SK-N-SH (cell line): ENCODE results near the gene COX7A2. TPM values are rescaled to one million over a fixed set of nuclear protein-coding genes. Genes with fewer than 3 reads are reported as not detected.
A peak's percentile ranks its signal among the peaks of the same experiment; 100 is the strongest.

ENCODE experiments used
- CTCF ChIA-PET: fragments of 300-600, 350-600 bp; formaldehyde crosslinking; extraction: SDS; loops from one replicate; lab custom pipeline; 2021; lab: Yijun Ruan, JAX
- POLR2A ChIA-PET: fragments of 350-600 bp; sonication (Branson Sonifier 250); formaldehyde crosslinking; extraction: SDS; loops from one replicate; lab custom pipeline; 2020; ENCODE audit warnings: antibody characterized with exemption, inconsistent platforms; lab: Yijun Ruan, JAX
- DNase-seq: peaks from one replicate; pipeline ENCODE4 v3.0.0; 2012
- H2AFZ ChIP-seq: fragments of 200-600 bp; sonication (generic); 2 replicates; pipeline ENCODE4 v1.8.1; 2016; ENCODE audit warnings: antibody characterized with exemption, mild to moderate bottlenecking, low read depth
- H3F3A ChIP-seq: fragments of 200-600 bp; sonication (generic); replicated peaks from 2 replicates; pipeline ENCODE3; 2016; ENCODE audit warnings: antibody characterized with exemption, mild to moderate bottlenecking; ENCODE audit not compliant: insufficient read depth
- H3K27ac ChIP-seq, 2 experiments: fragments of 200-500 bp in 1 of 2; fragments of 200-600 bp in 1 of 2; sonication (Bioruptor generic) in 1 of 2; sonication (generic), shearing (Covaris generic) in 1 of 2; 2 replicates each; pipeline versions ENCODE4 v1.5.1 to v1.6.1; 2014 to 2016; ENCODE audit warnings: low read depth in 2 of 2, inconsistent platforms in 1 of 2, low read length in 1 of 2, mild to moderate bottlenecking in 1 of 2, mixed read lengths in 1 of 2
- H3K27me3 ChIP-seq: fragments of 200-600 bp; sonication (generic), shearing (Covaris generic); 2 replicates; pipeline ENCODE4 v1.6.1; 2016; ENCODE audit warnings: mixed run types; ENCODE audit not compliant: insufficient read depth
- H3K36me3 ChIP-seq, 2 experiments: fragments of 200-500 bp in 1 of 2; fragments of 200-600 bp in 1 of 2; sonication (Bioruptor generic) in 1 of 2; sonication (generic) in 1 of 2; replicated peaks in 1 of 2; 2 replicates each; pipeline versions ENCODE3 to v1.5.1; 2014 to 2016; ENCODE audit warnings: low read length in 1 of 2, mild to moderate bottlenecking in 1 of 2; ENCODE audit not compliant: insufficient read depth in 2 of 2, control insufficient read depth in 1 of 2
- H3K4me1 ChIP-seq, 2 experiments: fragments of 200-500 bp in 1 of 2; fragments of 200-600 bp in 1 of 2; sonication (Bioruptor generic) in 1 of 2; sonication (generic), shearing (Covaris generic) in 1 of 2; 2 replicates each; pipeline versions ENCODE4 v1.5.1 to v1.6.1; 2014 to 2016; ENCODE audit warnings: low read depth in 1 of 2, low read length in 1 of 2, mixed run types in 1 of 2; ENCODE audit not compliant: insufficient read depth in 2 of 2, control insufficient read depth in 1 of 2
- H3K4me2 ChIP-seq: fragments of 200-600 bp; sonication (generic), shearing (Covaris generic); 2 replicates; pipeline ENCODE4 v1.6.1; 2017; ENCODE audit warnings: mixed run types
- H3K4me3 ChIP-seq, 2 experiments: fragments of 200-500 bp in 1 of 2; fragments of 200-600 bp in 1 of 2; sonication (Bioruptor generic) in 1 of 2; sonication (generic), shearing (Covaris generic) in 1 of 2; 2 replicates each; pipeline versions ENCODE4 v1.5.1 to v1.8.1; 2014 to 2016; ENCODE audit warnings: low read depth in 2 of 2, inconsistent platforms in 1 of 2, low read length in 1 of 2, mild to moderate bottlenecking in 1 of 2, mixed read lengths in 1 of 2, moderate library complexity in 1 of 2
- H3K79me2 ChIP-seq: fragments of 200-600 bp; sonication (generic); 2 replicates; pipeline ENCODE4 v1.8.1; 2017; ENCODE audit warnings: mild to moderate bottlenecking; ENCODE audit not compliant: insufficient read depth
- H3K9ac ChIP-seq: fragments of 200-600 bp; sonication (generic); 2 replicates; pipeline ENCODE4 v1.6.1; 2017; ENCODE audit warnings: mixed run types
- H3K9me2 ChIP-seq: fragments of 200-600 bp; sonication (generic); 2 replicates; pipeline ENCODE4 v1.6.1; 2017; ENCODE audit warnings: mixed run types
- H3K9me3 ChIP-seq: fragments of 200-600 bp; sonication (generic); 2 replicates; pipeline ENCODE4 v1.6.1; 2017; ENCODE audit warnings: mixed run types, mild to moderate bottlenecking, moderate library complexity
- H4K20me1 ChIP-seq: fragments of 200-600 bp; sonication (generic); 2 replicates; pipeline ENCODE4 v1.6.1; 2017; ENCODE audit warnings: mild to moderate bottlenecking, mixed run types; ENCODE audit not compliant: insufficient read depth
- CHD2 ChIP-seq: fragments of 150-350 bp; IDR thresholded peaks from 2 replicates; pipeline ENCODE4 v1.6.1; 2018; ENCODE audit warnings: low read length; ENCODE audit not compliant: partially characterized antibody
- EZH2phosphoT487 ChIP-seq: fragments of 200-600 bp; sonication (generic); IDR thresholded peaks from 2 replicates; pipeline ENCODE4 v1.6.1; 2017; ENCODE audit warnings: low read depth, mixed run types, mild to moderate bottlenecking, antibody characterized with exemption, moderate library complexity, borderline replicate concordance
- GATA2 ChIP-seq: sonication (generic); formaldehyde crosslinking; IDR thresholded peaks from 2 replicates; pipeline ENCODE4 v1.5.0; 2020; ENCODE audit warnings: mild to moderate bottlenecking, missing genetic modification reagents
- NRF1 ChIP-seq: IDR thresholded peaks from 2 replicates; pipeline ENCODE4 v1.6.1; 2012; ENCODE audit warnings: low read depth, mild to moderate bottlenecking, low read length
- RAD21 ChIP-seq: IDR thresholded peaks from 2 replicates; pipeline ENCODE4 v1.6.1; 2012; ENCODE audit warnings: mild to moderate bottlenecking, low read length
- RXRA ChIP-seq: IDR thresholded peaks from 2 replicates; pipeline ENCODE4 v1.4.0; 2012; ENCODE audit warnings: low read depth, mild to moderate bottlenecking, borderline replicate concordance
- WGBS: methylation state at CpG from one replicate; pipeline ENCODE4 v1.1.6; 2017; ENCODE audit warnings: low lambda C conversion rate; 5-methylcytosine and 5-hydroxymethylcytosine counted together
- polyA plus RNA-seq, 3 experiments: library from polyadenylated mRNA; depleted of rRNA; stranded (reverse); fragments of >200 nt; gene quantifications; 2 replicates each; pipeline ENCODE4 v1.2.3, GENCODE V29; 2012
- TF ChIP-seq, protein P1 (sequence below): IDR thresholded peaks from 2 replicates; pipeline ENCODE4 v1.4.0; 2012; ENCODE audit warnings: low read depth
- TF ChIP-seq, protein P2 (sequence below): fragments of 150-350 bp; IDR thresholded peaks from 2 replicates; pipeline ENCODE4 v1.6.1; 2016; ENCODE audit warnings: mild to moderate bottlenecking, low read depth, low read length
- TF ChIP-seq, protein P3 (sequence below): IDR thresholded peaks from 2 replicates; pipeline ENCODE4; 2012

COX7A2 gene
- polyA plus RNA-seq, 1 of the 3 experiments (the other 2 are of a cell fraction): 431 TPM

DNA sequence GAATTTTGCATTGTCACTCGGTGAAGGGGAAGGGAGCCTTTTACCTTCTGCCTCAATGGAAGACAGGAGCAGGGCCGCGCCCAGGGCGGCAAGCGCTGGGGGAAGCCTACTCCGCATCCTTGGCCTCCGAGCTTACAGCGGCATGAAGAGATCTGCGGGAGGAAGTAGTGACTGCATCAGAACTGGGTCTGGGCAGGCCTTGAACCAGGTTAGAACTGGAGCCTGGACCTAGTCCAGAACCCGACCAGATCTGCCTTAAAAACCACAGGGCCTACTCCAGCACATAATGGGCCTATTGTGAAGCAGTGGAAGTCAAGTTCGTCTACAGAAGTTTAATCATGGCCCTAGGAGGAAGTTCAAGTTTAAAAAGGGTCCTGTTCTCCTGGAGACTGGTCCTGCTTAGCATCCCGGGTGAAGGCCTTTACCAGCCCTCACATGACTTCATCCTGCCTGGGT, 40.9 kb downstream of the COX7A2 start:
- Histone ChIP-seq H3K9ac (no peak overlapping the region), H3K9me2 (no peaks in the 10 kb centered on the region), H3K79me2 (no peaks in the 10 kb centered on the region), H2AFZ (no peak overlapping the region), H3K36me3 (no peaks in the 10 kb centered on the region), H3K27me3 (peaks cover 73% of the 10 kb centered on the region), H3K4me3 (no peak overlapping the region), H3F3A (peaks cover 3% of the 10 kb centered on the region), H3K9me3 (no peaks in the 10 kb centered on the region), H4K20me1 (no peaks in the 10 kb centered on the region), H3K27ac (no peak overlapping the region), H3K4me2 (no peak overlapping the region), H3K4me1 (no peaks in the 10 kb centered on the region; a peak in 1 of 4 replicates)
- 54% methylated on average over 10 of the region's 12 CpGs for WGBS
- ChIA-PET CTCF (interaction anchor here (0.8 to 5.6 kb wide), 7 partner anchors 9 to 1470 kb away, joined by 3 to 20 read pairs (median 4); partner anchors contain the start of gene COX7A2), POLR2A (no interaction called here)
- peak; percentile 8 for DNase-seq
- TF ChIP-seq, protein P1, sequence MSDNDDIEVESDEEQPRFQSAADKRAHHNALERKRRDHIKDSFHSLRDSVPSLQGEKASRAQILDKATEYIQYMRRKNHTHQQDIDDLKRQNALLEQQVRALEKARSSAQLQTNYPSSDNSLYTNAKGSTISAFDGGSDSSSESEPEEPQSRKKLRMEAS: no peak
- TF ChIP-seq, protein P2, sequence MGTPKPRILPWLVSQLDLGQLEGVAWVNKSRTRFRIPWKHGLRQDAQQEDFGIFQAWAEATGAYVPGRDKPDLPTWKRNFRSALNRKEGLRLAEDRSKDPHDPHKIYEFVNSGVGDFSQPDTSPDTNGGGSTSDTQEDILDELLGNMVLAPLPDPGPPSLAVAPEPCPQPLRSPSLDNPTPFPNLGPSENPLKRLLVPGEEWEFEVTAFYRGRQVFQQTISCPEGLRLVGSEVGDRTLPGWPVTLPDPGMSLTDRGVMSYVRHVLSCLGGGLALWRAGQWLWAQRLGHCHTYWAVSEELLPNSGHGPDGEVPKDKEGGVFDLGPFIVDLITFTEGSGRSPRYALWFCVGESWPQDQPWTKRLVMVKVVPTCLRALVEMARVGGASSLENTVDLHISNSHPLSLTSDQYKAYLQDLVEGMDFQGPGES: no peak
- no peak for TF ChIP-seq NRF1
- TF ChIP-seq RXRA: no peak
- TF ChIP-seq, protein P3, sequence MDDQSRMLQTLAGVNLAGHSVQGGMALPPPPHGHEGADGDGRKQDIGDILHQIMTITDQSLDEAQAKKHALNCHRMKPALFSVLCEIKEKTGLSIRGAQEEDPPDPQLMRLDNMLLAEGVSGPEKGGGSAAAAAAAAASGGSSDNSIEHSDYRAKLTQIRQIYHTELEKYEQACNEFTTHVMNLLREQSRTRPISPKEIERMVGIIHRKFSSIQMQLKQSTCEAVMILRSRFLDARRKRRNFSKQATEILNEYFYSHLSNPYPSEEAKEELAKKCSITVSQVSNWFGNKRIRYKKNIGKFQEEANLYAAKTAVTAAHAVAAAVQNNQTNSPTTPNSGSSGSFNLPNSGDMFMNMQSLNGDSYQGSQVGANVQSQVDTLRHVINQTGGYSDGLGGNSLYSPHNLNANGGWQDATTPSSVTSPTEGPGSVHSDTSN: no peak
- TF ChIP-seq GATA2 (CRISPR knock-in tag): no peak
- no peak for TF ChIP-seq RAD21

DNA sequence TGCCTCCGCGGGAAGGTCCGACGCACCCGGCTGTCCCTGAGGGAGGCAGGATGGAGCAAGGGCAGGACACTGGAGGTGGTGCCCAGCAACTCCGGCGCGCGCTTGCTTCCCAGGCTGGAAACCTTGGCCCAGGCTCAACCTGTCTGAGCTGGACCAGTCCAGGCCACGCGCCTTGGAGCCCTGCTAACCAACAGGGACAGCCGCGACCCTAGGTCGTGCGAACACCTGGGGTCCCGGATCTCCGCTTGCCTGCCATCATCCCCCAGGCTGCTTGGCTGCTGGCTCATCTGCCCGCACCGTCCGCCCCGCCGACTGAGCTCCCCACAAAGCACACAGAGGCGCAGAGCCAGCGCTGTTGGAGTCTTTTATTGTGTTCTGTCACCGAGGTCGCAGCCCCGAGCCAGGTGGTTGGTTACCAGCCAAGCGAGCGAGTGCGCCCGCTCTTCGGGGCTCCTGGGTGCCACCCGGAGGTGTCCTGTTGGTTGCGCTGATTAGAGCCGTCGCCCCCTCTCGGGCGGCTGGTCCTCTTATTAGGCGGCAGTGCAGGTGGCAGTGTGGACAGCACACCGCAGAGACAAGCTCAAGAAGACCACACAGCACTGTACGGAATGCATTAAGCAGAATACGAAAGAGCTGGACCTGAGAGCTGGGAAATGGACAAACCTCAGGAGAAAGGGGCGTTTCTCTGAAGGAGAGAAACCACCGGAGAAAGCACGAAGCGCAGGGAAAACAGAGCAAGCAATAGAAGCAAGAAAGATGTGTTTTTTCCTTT, 41.5 kb downstream of the COX7A2 start:
- TF ChIP-seq EZH2phosphoT487 (peak; percentile 47; the same call in 1 of the 2 replicates), CHD2 (no peak)
- DNase-seq: peak; percentile 11
- no peaks in the 10 kb centered on the region for H3K9me3 ChIP-seq
- H2AFZ ChIP-seq: no peak overlapping the region
- ChIA-PET CTCF (interaction anchor here (0.7 to 5.6 kb wide), 5 partner anchors 9 to 1469 kb away, joined by 3 to 20 read pairs (median 5); no protein-coding TSS in a partner anchor), POLR2A (no interaction called here)
- no peaks in the 10 kb centered on the region; a peak in 1 of 4 replicates for H3K4me1 ChIP-seq
- no peak overlapping the region for H3K27ac ChIP-seq
- no peak overlapping the region for H3K9ac ChIP-seq
- H3F3A ChIP-seq: peaks cover 3% of the 10 kb centered on the region
- no peaks in the 10 kb centered on the region for H3K79me2 ChIP-seq
- 20% methylated on average over 11 of the region's 46 CpGs for whole genome bisulfite sequencing
- H3K9me2 ChIP-seq: no peaks in the 10 kb centered on the region
- H3K4me2 ChIP-seq: no peak overlapping the region
- H3K36me3 ChIP-seq: no peaks in the 10 kb centered on the region
- no peaks in the 10 kb centered on the region for H4K20me1 ChIP-seq
- H3K27me3 ChIP-seq: peaks cover 67% of the 10 kb centered on the region
- no peak overlapping the region for H3K4me3 ChIP-seq
